ENCODE results near the gene SORBS1. TPM values are rescaled to one million over a fixed set of nuclear protein-coding genes. Genes with fewer than 3 reads are reported as not detected.

Gene SORBS1
- total and polyA plus RNA-seq, 8 donors: 11.4 to 25.6 (median 16.8) TPM

- H3K27me3 ChIP-seq: no peaks in the 10 kb centered on the region
- intact Hi-C loops (cut with DNase I): no loop called here
- no peaks in the 10 kb centered on the region for H3K9me3 ChIP-seq
- no peaks in the 10 kb centered on the region for H3K36me3 ChIP-seq
- H3K4me3 ChIP-seq: no peak overlapping the region
- no peak for TF ChIP-seq CTCF (IDR thresholded peaks at IDR 0.05)
- FAIRE-seq (no peak), DNase-seq (no peak), ATAC-seq (no peak)
- H3K4me1 ChIP-seq: peaks cover 8 to 26% (median 23%) of the 10 kb centered on the region in 3 donors
- no peak overlapping the region for H3K27ac ChIP-seq
- 57% methylated on average over 4 of the region's 4 CpGs for WGBS, 2 donors
These were observed 64.2 kb downstream of the SORBS1 start for GRCh38 chr10:95496951-95497350.

- peaks cover 9 to 25% (median 21%) of the 10 kb centered on the region in 3 donors for H3K4me1 ChIP-seq
- no peaks in the 10 kb centered on the region for H3K36me3 ChIP-seq
- H3K4me3 ChIP-seq: no peak overlapping the region
- ATAC-seq (no peak), FAIRE-seq (no peak), DNase-seq (no peak)
- no peak for TF ChIP-seq CTCF (IDR thresholded peaks at IDR 0.05)
- no peak overlapping the region for H3K27ac ChIP-seq
- intact Hi-C loops (cut with DNase I): no loop called here
- WGBS, 2 donors: 69 to 73% methylated on average over 2 of the region's 2 CpGs
- no peaks in the 10 kb centered on the region for H3K9me3 ChIP-seq
- H3K27me3 ChIP-seq: no peaks in the 10 kb centered on the region
These were observed 64.8 kb downstream of the SORBS1 start for GRCh38 chr10:95496246-95496911.

GRCh38 chr10:95493862-95494261 is 67.3 kb downstream of the SORBS1 start:
- Histone ChIP-seq H3K36me3 (no peaks in the 10 kb centered on the region), H3K4me1 (peaks cover 9 to 28% (median 14%) of the 10 kb centered on the region in 3 donors), H3K27me3 (no peaks in the 10 kb centered on the region), H3K4me3 (no peak overlapping the region), H3K9me3 (no peaks in the 10 kb centered on the region), H3K27ac (peak overlapping the region in 1 of 4 donors; percentile 34)
- FAIRE-seq: no peak
- no peak for ATAC-seq
- no peak for DNase-seq
- no peak for TF ChIP-seq CTCF (IDR thresholded peaks at IDR 0.05)
- WGBS, 2 donors: 74 to 85% methylated on average over 2 of the region's 2 CpGs
- intact Hi-C loops (cut with DNase I): no loop called here

- no peaks in the 10 kb centered on the region for H3K27me3 ChIP-seq
- no peak for ATAC-seq
- intact Hi-C loops (cut with DNase I): no loop called here
- FAIRE-seq: no peak
- no peaks in the 10 kb centered on the region for H3K36me3 ChIP-seq
- DNase-seq: no peak
- H3K4me1 ChIP-seq: peaks cover 6 to 20% (median 14%) of the 10 kb centered on the region in 3 donors
- no peak overlapping the region for H3K27ac ChIP-seq
- TF ChIP-seq CTCF (IDR thresholded peaks at IDR 0.05): no peak
- H3K4me3 ChIP-seq: no peak overlapping the region
- no peaks in the 10 kb centered on the region for H3K9me3 ChIP-seq
These were observed 73.2 kb downstream of the SORBS1 start for GRCh38 chr10:95487994-95488393.

- WGBS, 2 donors: 90 to 92% methylated on average over 4 of the region's 4 CpGs
- DNase-seq (no peak), FAIRE-seq (no peak), ATAC-seq (peak in 2 of 4 donors; percentile 51 to 69)
- no peaks in the 10 kb centered on the region for H3K36me3 ChIP-seq
- TF ChIP-seq CTCF (IDR thresholded peaks at IDR 0.05): no peak
- intact Hi-C loops (cut with DNase I): no loop called here
- no peaks in the 10 kb centered on the region for H3K27me3 ChIP-seq
- H3K27ac ChIP-seq: no peak overlapping the region
- H3K9me3 ChIP-seq: no peaks in the 10 kb centered on the region
- no peak overlapping the region for H3K4me3 ChIP-seq
- peaks cover 6 to 8% (median 7%) of the 10 kb centered on the region in 3 donors for H3K4me1 ChIP-seq
These were observed 75.9 kb downstream of the SORBS1 start for GRCh38 chr10:95485056-95485844.

All from pancreas (tissue), 10 donors.